Erythroblast (primary cell): ENCODE results near the gene KCNMB4.

Source experiments
- GATA1 ChIP-seq: IDR thresholded peaks from 2 replicates; pipeline ENCODE4 v1.6.1; 2011; ENCODE audit warnings: low read depth, mild to moderate bottlenecking, control low read depth, low read length, moderate library complexity
- POLR2A ChIP-seq: IDR thresholded peaks from 2 replicates; pipeline ENCODE4 v1.6.1; 2011; ENCODE audit warnings: mild to moderate bottlenecking, low read length

- TF ChIP-seq POLR2A = no peak
- no peak for TF ChIP-seq GATA1
These were observed 37.7 kb downstream of the KCNMB4 start for GRCh38 chr12:70403826-70404225.
